BE2C (cell line): ENCODE measurements around the gene SORCS3.

Source experiments
- DNase-seq: peaks from one replicate; pipeline ENCODE4 v3.0.0-alpha.2; 2020
- H3K27me3 ChIP-seq: fragments of 250-450 bp; sonication (Bioruptor Pico); 2 replicates; pipeline ENCODE4 v1.5.1; 2020; ENCODE audit warnings: mild to moderate bottlenecking
- H3K36me3 ChIP-seq: fragments of 250-450 bp; sonication (Bioruptor Pico); 2 replicates; pipeline ENCODE4 v1.5.1; 2020; ENCODE audit warnings: mild to moderate bottlenecking
- H3K4me1 ChIP-seq: fragments of 250-450 bp; sonication (Bioruptor Pico); 2 replicates; pipeline ENCODE4 v1.5.1; 2020
- H3K4me3 ChIP-seq: 2 replicates; pipeline ENCODE4 v1.5.1; 2011; ENCODE audit warnings: low read depth, low read length
- H3K9me3 ChIP-seq: fragments of 250-450 bp; sonication (Bioruptor Pico); 2 replicates; pipeline ENCODE4 v1.5.1; 2020
- CTCF ChIP-seq: IDR thresholded peaks from 2 replicates; pipeline ENCODE4 v1.5.1; 2012; ENCODE audit warnings: mild to moderate bottlenecking, low read depth, low read length

Gene SORCS3

GRCh38 chr10:105075031-105075430, 433.9 kb downstream of the SORCS3 start:
- DNase-seq, result no peak
- Histone ChIP-seq H3K9me3 (no peaks in the 10 kb centered on the region), H3K27me3 (no peaks in the 10 kb centered on the region), H3K36me3 (no peaks in the 10 kb centered on the region), H3K4me1 (no peaks in the 10 kb centered on the region), H3K4me3 (no peak overlapping the region)
- TF ChIP-seq CTCF, result no peak

GRCh38 chr10:105085980-105086379, 444.9 kb downstream of the SORCS3 start:
- no peak for DNase-seq
- H3K27me3 ChIP-seq, result no peaks in the 10 kb centered on the region
- no peak overlapping the region for H3K4me3 ChIP-seq
- H3K36me3 ChIP-seq, result no peaks in the 10 kb centered on the region
- no peaks in the 10 kb centered on the region for H3K4me1 ChIP-seq
- H3K9me3 ChIP-seq, result no peaks in the 10 kb centered on the region
- no peak for TF ChIP-seq CTCF

- no peaks in the 10 kb centered on the region for H3K27me3 ChIP-seq
Observed at GRCh38 chr10:105094048-105094447, 453.0 kb downstream of the SORCS3 start.

GRCh38 chr10:105096316-105096715, 455.2 kb downstream of the SORCS3 start:
- DNase-seq, result no peak
- no peaks in the 10 kb centered on the region for H3K36me3 ChIP-seq
- no peak for TF ChIP-seq CTCF

More at GRCh38 chr10:105094048-105094447, 453.0 kb downstream of the SORCS3 start:
- no peak overlapping the region for H3K4me3 ChIP-seq
- H3K9me3 ChIP-seq, result no peaks in the 10 kb centered on the region
- no peak for DNase-seq
- H3K36me3 ChIP-seq, result no peaks in the 10 kb centered on the region
- no peaks in the 10 kb centered on the region for H3K4me1 ChIP-seq
- no peak for TF ChIP-seq CTCF

GRCh38 chr10:105102977-105103376, 461.9 kb downstream of the SORCS3 start:
- Histone ChIP-seq H3K9me3 (no peaks in the 10 kb centered on the region), H3K4me3 (no peak overlapping the region), H3K27me3 (no peaks in the 10 kb centered on the region), H3K4me1 (no peaks in the 10 kb centered on the region), H3K36me3 (no peaks in the 10 kb centered on the region)
- DNase-seq, result no peak
- no peak for TF ChIP-seq CTCF

More at GRCh38 chr10:105096316-105096715, 455.2 kb downstream of the SORCS3 start:
- no peak overlapping the region for H3K4me3 ChIP-seq
- H3K27me3 ChIP-seq, result no peaks in the 10 kb centered on the region
- H3K9me3 ChIP-seq, result no peaks in the 10 kb centered on the region
- H3K4me1 ChIP-seq, result no peaks in the 10 kb centered on the region

GRCh38 chr10:105104297-105104696, 463.2 kb downstream of the SORCS3 start:
- H3K9me3 ChIP-seq, result no peaks in the 10 kb centered on the region
- TF ChIP-seq CTCF, result no peak
- no peaks in the 10 kb centered on the region for H3K36me3 ChIP-seq
- H3K4me1 ChIP-seq, result no peaks in the 10 kb centered on the region
- no peak for DNase-seq
- H3K27me3 ChIP-seq, result no peaks in the 10 kb centered on the region
- H3K4me3 ChIP-seq, result no peak overlapping the region
